Type B pancreatic cell (in vitro differentiated cells): ENCODE results near the gene ABCA7. TPM values are rescaled to one million over a fixed set of nuclear protein-coding genes. Genes with fewer than 3 reads are reported as not detected.
A peak's percentile ranks its signal among the peaks of the same experiment; 100 is the strongest.

Experiments
- DNase-seq: peaks from one replicate; pipeline ENCODE4 v3.0.0; 2021; ENCODE audit warnings: mixed read lengths; ENCODE audit not compliant: unreplicated experiment; ENCODE audit errors: extremely low spot score
- H3K27ac Mint-ChIP-seq: 2 replicates; pipeline ENCODE4 v1.8.0; 2021; ENCODE audit warnings: mild to moderate bottlenecking, mixed read lengths
- H3K27me3 Mint-ChIP-seq: 2 replicates; pipeline ENCODE4 v1.8.0; 2021; ENCODE audit warnings: mixed read lengths
- H3K36me3 Mint-ChIP-seq: 2 replicates; pipeline ENCODE4 v1.8.0; 2021; ENCODE audit warnings: mixed read lengths
- H3K4me1 Mint-ChIP-seq: one replicate; pipeline ENCODE4 v1.8.0; 2021; ENCODE audit warnings: mixed read lengths; ENCODE audit not compliant: unreplicated experiment
- H3K4me3 Mint-ChIP-seq: 2 replicates; pipeline ENCODE4 v1.8.0; 2021; ENCODE audit warnings: mild to moderate bottlenecking, mixed read lengths
- H3K9me3 Mint-ChIP-seq: 2 replicates; pipeline ENCODE4 v1.8.0; 2021; ENCODE audit warnings: mixed read lengths
- CTCF ChIP-seq: fragments of 200-600 bp; sonication (generic); conservative IDR thresholded peaks from 2 replicates; pipeline ENCODE4 v1.5.0; 2021; ENCODE audit warnings: antibody characterized with exemption, mild to moderate bottlenecking
- total RNA-seq: library from RNA; stranded (reverse); gene quantifications from 2 replicates; pipeline ENCODE4 v1.2.1, GENCODE V29; 2021; ENCODE audit warnings: low replicate concordance

ABCA7 gene
- total RNA-seq, 1 donor from 2014 or later = 26.1 TPM

GRCh38 chr19:1066748-1067340 is 26.9 kb downstream of the ABCA7 start, which contains the start of gene ARHGAP45:
TSS of gene ARHGAP45 (plus strand) at chr19:1067167. CDS start at chr19:1067406, 239 bp downstream.
- H3K27me3 Mint-ChIP-seq = peaks cover 47% of the 10 kb centered on the region
- no peaks in the 10 kb centered on the region for H3K36me3 Mint-ChIP-seq
- H3K4me1 Mint-ChIP-seq = peaks cover 4% of the 10 kb centered on the region
- no peak within 1 kb of the TSS for H3K27ac Mint-ChIP-seq
- H3K9me3 Mint-ChIP-seq = no peaks in the 10 kb centered on the region
- H3K4me3 Mint-ChIP-seq = peak within 1 kb of the TSS; percentile 59
- no peak for DNase-seq
- TF ChIP-seq CTCF = no peak

DNA sequence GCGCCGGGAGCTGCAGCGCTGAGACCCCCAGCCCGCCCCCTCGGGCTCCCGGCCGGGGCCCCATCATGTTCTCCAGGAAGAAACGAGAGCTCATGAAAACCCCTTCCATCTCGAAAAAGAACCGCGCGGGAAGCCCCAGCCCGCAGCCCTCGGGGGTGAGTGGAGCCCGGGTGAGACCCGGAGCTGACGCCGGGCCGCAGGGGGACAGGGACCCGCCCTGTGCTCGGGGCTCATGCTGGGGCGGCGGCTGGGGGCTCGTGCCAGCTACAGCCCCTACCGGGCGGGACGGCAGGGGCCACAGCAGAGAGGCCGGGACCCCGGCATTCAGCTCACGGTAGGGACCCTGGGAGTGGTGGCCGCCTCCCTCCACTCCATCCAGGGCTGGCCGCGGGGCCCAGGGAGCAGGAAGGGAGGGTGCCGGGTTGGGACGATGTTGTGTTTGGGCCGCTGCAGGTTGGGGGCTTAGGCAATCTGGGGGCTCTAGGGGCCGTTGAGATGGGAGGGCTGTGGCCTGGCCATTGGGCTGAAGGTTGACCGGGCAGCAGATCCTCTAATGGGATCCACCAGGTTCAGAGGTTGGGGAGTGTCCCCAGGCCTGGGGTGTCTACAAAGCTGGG is 27.5 kb downstream of the ABCA7 start:
- H3K27me3 Mint-ChIP-seq = peaks cover 53% of the 10 kb centered on the region
- TF ChIP-seq CTCF = no peak
- H3K9me3 Mint-ChIP-seq = no peaks in the 10 kb centered on the region
- peaks cover 5% of the 10 kb centered on the region for H3K4me1 Mint-ChIP-seq
- DNase-seq = no peak
- H3K27ac Mint-ChIP-seq = no peak overlapping the region
- peak overlapping the region; percentile 59 for H3K4me3 Mint-ChIP-seq
- H3K36me3 Mint-ChIP-seq = no peaks in the 10 kb centered on the region

- H3K27me3 Mint-ChIP-seq = peaks cover 62% of the 10 kb centered on the region
These were observed 28.4 kb downstream of the ABCA7 start for GRCh38 chr19:1068009-1069001.

GRCh38 chr19:1069009-1069779 is 29.3 kb downstream of the ABCA7 start:
- peaks cover 60% of the 10 kb centered on the region for H3K27me3 Mint-ChIP-seq
- H3K27ac Mint-ChIP-seq = no peak overlapping the region
- H3K4me1 Mint-ChIP-seq = peaks cover 5% of the 10 kb centered on the region
- no peaks in the 10 kb centered on the region for H3K9me3 Mint-ChIP-seq
- TF ChIP-seq CTCF = no peak
- peak overlapping the region; percentile 59 for H3K4me3 Mint-ChIP-seq
- no peaks in the 10 kb centered on the region for H3K36me3 Mint-ChIP-seq
- DNase-seq = no peak

More at GRCh38 chr19:1068009-1069001, 28.4 kb downstream of the ABCA7 start:
- H3K9me3 Mint-ChIP-seq = no peaks in the 10 kb centered on the region
- H3K4me3 Mint-ChIP-seq = peak overlapping the region; percentile 59
- DNase-seq = no peak
- H3K4me1 Mint-ChIP-seq = peaks cover 5% of the 10 kb centered on the region
- TF ChIP-seq CTCF = no peak
- no peak overlapping the region for H3K27ac Mint-ChIP-seq
- H3K36me3 Mint-ChIP-seq = no peaks in the 10 kb centered on the region

DNA sequence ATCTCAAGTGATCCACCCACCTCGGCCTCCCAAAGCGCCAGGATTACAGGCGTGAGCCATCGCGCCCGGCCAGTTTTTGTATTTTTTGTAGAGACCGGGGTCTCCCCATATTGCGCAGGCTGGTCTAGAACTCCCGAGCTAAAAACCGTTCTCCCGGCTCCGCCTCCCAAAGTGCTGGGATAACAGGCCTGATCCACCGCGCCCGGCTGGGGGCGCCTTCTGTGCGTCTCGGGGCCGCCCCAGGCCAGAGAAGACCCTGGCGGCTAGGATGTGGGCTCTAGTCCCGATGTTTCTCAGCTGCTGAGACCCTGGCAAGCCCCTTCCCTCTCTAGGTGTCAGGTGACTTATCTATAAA is 30.6 kb downstream of the ABCA7 start:
- no peaks in the 10 kb centered on the region for H3K36me3 Mint-ChIP-seq
- H3K4me1 Mint-ChIP-seq = peaks cover 5% of the 10 kb centered on the region
- peaks cover 50% of the 10 kb centered on the region for H3K27me3 Mint-ChIP-seq
- no peaks in the 10 kb centered on the region for H3K9me3 Mint-ChIP-seq
- no peak for TF ChIP-seq CTCF
- no peak overlapping the region for H3K4me3 Mint-ChIP-seq
- DNase-seq = no peak
- H3K27ac Mint-ChIP-seq = no peak overlapping the region
